Stomach (tissue), 9 donors: ENCODE data around the gene MLANA. TPM values are rescaled to one million over a fixed set of nuclear protein-coding genes. Genes with fewer than 3 reads are reported as not detected.

Experiments used
- DNase-seq, 2 donors: peaks; one replicate each; pipeline versions ENCODE4 v3.0.0 to v3.0.0-alpha.2; 2013 to 2019
- H3K27ac ChIP-seq, 5 donors: fragments of 200-600 bp in 4 of 5; sonication (generic) in 4 of 5; one replicate each; pipeline ENCODE4 v1.5.1; 2013 to 2019; ENCODE audit warnings: mild to moderate bottlenecking in 1 of 5, moderate library complexity in 1 of 5
- H3K27me3 ChIP-seq, 3 donors: fragments of 200-600 bp; sonication (generic); one replicate each; pipeline ENCODE4 v1.5.1; 2017 to 2019; ENCODE audit warnings: mixed run types in 1 of 3
- H3K36me3 ChIP-seq, 4 donors: fragments of 200-600 bp; sonication (generic); 1 replicate in 3 of 4; 2 replicates in 1 of 4; pipeline ENCODE4 v1.5.1; 2016 to 2019
- H3K4me1 ChIP-seq, 4 donors: fragments of 200-600 bp; sonication (generic); one replicate each; pipeline ENCODE4 v1.5.1; 2016 to 2019
- H3K4me3 ChIP-seq, 4 donors: fragments of 200-600 bp; sonication (generic) in 3 of 4; one replicate each; pipeline ENCODE4 v1.5.1; 2016 to 2019; ENCODE audit warnings: mild to moderate bottlenecking in 1 of 4
- H3K9me3 ChIP-seq, 4 donors: fragments of 200-600 bp; sonication (generic); one replicate each; pipeline ENCODE4 v1.5.1; 2016 to 2019
- CTCF ChIP-seq, 7 experiments: fragments of 450-650 bp in 4 of 7; fragments of 200-600 bp in 3 of 7; sonication (generic) in 3 of 7; IDR thresholded peaks; one replicate each; pipeline ENCODE4 v1.5.1; 2016 to 2019; ENCODE audit warnings: antibody characterized with exemption in 7 of 7, control low read depth in 2 of 7, mild to moderate bottlenecking in 1 of 7
- EP300 ChIP-seq: sonication (generic); formaldehyde crosslinking; IDR thresholded peaks from one replicate; pipeline ENCODE4 v1.6.1; 2017; ENCODE audit warnings: antibody characterized with exemption
- POLR2A ChIP-seq, 4 donors: fragments of 450-650 bp; IDR thresholded peaks; one replicate each; pipeline ENCODE4 v1.6.1; 2016; ENCODE audit warnings: antibody characterized with exemption in 4 of 4, control low read depth in 2 of 4, mild to moderate bottlenecking in 1 of 4, moderate library complexity in 1 of 4
- POLR2AphosphoS5 ChIP-seq, 3 donors: sonication (generic); formaldehyde crosslinking; IDR thresholded peaks; one replicate each; pipeline ENCODE4 v1.6.1; 2016; ENCODE audit warnings: antibody characterized with exemption in 3 of 3
- WGBS, 5 donors: extraction: QIAGEN DNeasy Blood & Tissue Kit in 3 of 5; methylation state at CpG; one replicate each; pipeline versions ENCODE4 v1.1.5 to v1.1.7; 2013 to 2018; 5-methylcytosine and 5-hydroxymethylcytosine counted together
- intact Hi-C: fragments of 100-400 bp; cut with DNase I; formaldehyde crosslinking; loops from one replicate; pipeline ENCODE4 v1.15.1; 2023; ENCODE audit warnings: low total_unique reads
- polyA plus RNA-seq, 3 donors: library from polyadenylated mRNA; stranded (reverse); fragments of 200-250 nt; gene quantifications; one replicate each; pipeline ENCODE4 v1.2.3, GENCODE V29; 2013
- total RNA-seq, 5 donors: library from RNA; depleted of rRNA; stranded (reverse); fragments of >200 nt; gene quantifications; one replicate each; pipeline versions ENCODE4 v1.1.0 to v1.2.3, GENCODE V29; 2014 to 2016
- donor health status: healthy with polysubstance abuse.
- donor health status: Bipolar disorder and iron deficiency.
- donor health status: healthy.

MLANA gene
- total and polyA plus RNA-seq, 8 donors, result not detected

GRCh38 chr9:5868235-5868634, 22.5 kb upstream of the MLANA start:
- TF ChIP-seq CTCF (IDR thresholded peaks at IDR 0.05) (no peak), EP300 (no peak), POLR2AphosphoS5 (IDR thresholded peaks at IDR 0.05) (no peak), POLR2A (IDR thresholded peaks at IDR 0.05) (no peak)
- Histone ChIP-seq H3K4me1 (peaks cover 0 to 7% (median 0%) of the 10 kb centered on the region in 4 donors), H3K27me3 (no peaks in the 10 kb centered on the region), H3K36me3 (peaks cover 0 to 15% (median 5%) of the 10 kb centered on the region in 4 donors), H3K9me3 (no peaks in the 10 kb centered on the region), H3K4me3 (no peak overlapping the region), H3K27ac (no peak overlapping the region)
- 73 to 89% (median 84%) methylated on average over 9 of the region's 9 CpGs for WGBS, 5 donors
- intact Hi-C loops, result no loop called here
- no peak for DNase-seq

- WGBS, 5 donors, result 71 to 85% (median 81%) methylated on average over 3 of the region's 3 CpGs
- DNase-seq, result peak in 1 of 2 donors; percentile 19
- H3K27ac ChIP-seq, result no peak overlapping the region
These were observed 21.2 kb upstream of the MLANA start for GRCh38 chr9:5869315-5870019.

GRCh38 chr9:5870020-5870339, 20.7 kb upstream of the MLANA start:
- 74 to 89% (median 86%) methylated on average over 2 of the region's 2 CpGs for WGBS, 5 donors
- Histone ChIP-seq H3K4me3 (no peak overlapping the region), H3K4me1 (no peaks in the 10 kb centered on the region), H3K36me3 (peaks cover 0 to 22% (median 5%) of the 10 kb centered on the region in 4 donors), H3K27me3 (no peaks in the 10 kb centered on the region), H3K27ac (no peak overlapping the region), H3K9me3 (no peaks in the 10 kb centered on the region)
- intact Hi-C loops, result no loop called here
- TF ChIP-seq CTCF (IDR thresholded peaks at IDR 0.05) (no peak), EP300 (no peak), POLR2A (IDR thresholded peaks at IDR 0.05) (no peak), POLR2AphosphoS5 (IDR thresholded peaks at IDR 0.05) (no peak)
- DNase-seq, result no peak

More at GRCh38 chr9:5869315-5870019, 21.2 kb upstream of the MLANA start:
- Histone ChIP-seq H3K4me1 (peaks cover 0 to under 1% (median 0%) of the 10 kb centered on the region in 4 donors), H3K4me3 (no peak overlapping the region), H3K27me3 (no peaks in the 10 kb centered on the region), H3K36me3 (peaks cover 0 to 17% (median 5%) of the 10 kb centered on the region in 4 donors), H3K9me3 (no peaks in the 10 kb centered on the region)
- intact Hi-C loops, result no loop called here
- TF ChIP-seq CTCF (IDR thresholded peaks at IDR 0.05) (no peak), POLR2A (IDR thresholded peaks at IDR 0.05) (no peak), EP300 (no peak), POLR2AphosphoS5 (IDR thresholded peaks at IDR 0.05) (no peak)

GRCh38 chr9:5870691-5871090, 20.0 kb upstream of the MLANA start:
- intact Hi-C loops, result no loop called here
- H3K36me3 ChIP-seq, result peaks cover 0 to 22% (median 5%) of the 10 kb centered on the region in 4 donors
- DNase-seq, result peak in 1 of 2 donors; percentile 65
- no peak for TF ChIP-seq CTCF (IDR thresholded peaks at IDR 0.05)
- no peak for TF ChIP-seq EP300
- no peak for TF ChIP-seq POLR2A (IDR thresholded peaks at IDR 0.05)
- no peak for TF ChIP-seq POLR2AphosphoS5 (IDR thresholded peaks at IDR 0.05)
- no peaks in the 10 kb centered on the region for H3K27me3 ChIP-seq
- no peak overlapping the region for H3K4me3 ChIP-seq
- H3K4me1 ChIP-seq, result no peaks in the 10 kb centered on the region
- no peak overlapping the region for H3K27ac ChIP-seq
- no peaks in the 10 kb centered on the region for H3K9me3 ChIP-seq
- WGBS, 5 donors, result 52 to 73% (median 59%) methylated on average over 3 of the region's 3 CpGs
